Breast epithelium (tissue), 3 donors: ENCODE results near the gene PLCL2.

Experiments
- POLR2AphosphoS5 ChIP-seq, 3 donors: sonication (generic); formaldehyde crosslinking; IDR thresholded peaks; one replicate each; pipeline ENCODE4 v1.6.1; 2017; ENCODE audit warnings: antibody characterized with exemption in 3 of 3
- TF ChIP-seq, protein P1 (sequence below), 3 donors: fragments of 450-650 bp; IDR thresholded peaks; one replicate each; pipeline ENCODE4 v1.5.1; 2016 to 2017; ENCODE audit warnings: antibody characterized with exemption in 3 of 3, mild to moderate bottlenecking in 3 of 3, moderate library complexity in 3 of 3

DNA sequence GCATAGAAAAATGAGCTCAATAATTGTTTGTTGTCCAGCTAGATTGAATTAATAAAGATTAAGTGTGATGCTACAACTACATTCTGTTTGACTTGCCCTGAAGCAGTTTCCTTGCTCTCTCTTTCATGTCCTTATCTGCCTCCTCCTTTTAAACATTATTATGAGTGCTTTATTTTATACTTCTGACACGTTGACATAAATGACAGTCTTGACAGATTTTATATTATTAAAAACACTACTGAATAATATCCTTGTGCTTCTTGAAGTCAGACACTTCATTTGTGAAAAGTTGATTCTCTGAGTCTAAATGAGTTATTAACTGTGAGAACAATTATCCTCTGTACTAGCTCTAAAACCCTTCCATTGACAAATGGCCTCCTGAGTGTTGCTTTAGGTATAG, 58.2 kb downstream of the PLCL2 start:
- TF ChIP-seq, protein P1, sequence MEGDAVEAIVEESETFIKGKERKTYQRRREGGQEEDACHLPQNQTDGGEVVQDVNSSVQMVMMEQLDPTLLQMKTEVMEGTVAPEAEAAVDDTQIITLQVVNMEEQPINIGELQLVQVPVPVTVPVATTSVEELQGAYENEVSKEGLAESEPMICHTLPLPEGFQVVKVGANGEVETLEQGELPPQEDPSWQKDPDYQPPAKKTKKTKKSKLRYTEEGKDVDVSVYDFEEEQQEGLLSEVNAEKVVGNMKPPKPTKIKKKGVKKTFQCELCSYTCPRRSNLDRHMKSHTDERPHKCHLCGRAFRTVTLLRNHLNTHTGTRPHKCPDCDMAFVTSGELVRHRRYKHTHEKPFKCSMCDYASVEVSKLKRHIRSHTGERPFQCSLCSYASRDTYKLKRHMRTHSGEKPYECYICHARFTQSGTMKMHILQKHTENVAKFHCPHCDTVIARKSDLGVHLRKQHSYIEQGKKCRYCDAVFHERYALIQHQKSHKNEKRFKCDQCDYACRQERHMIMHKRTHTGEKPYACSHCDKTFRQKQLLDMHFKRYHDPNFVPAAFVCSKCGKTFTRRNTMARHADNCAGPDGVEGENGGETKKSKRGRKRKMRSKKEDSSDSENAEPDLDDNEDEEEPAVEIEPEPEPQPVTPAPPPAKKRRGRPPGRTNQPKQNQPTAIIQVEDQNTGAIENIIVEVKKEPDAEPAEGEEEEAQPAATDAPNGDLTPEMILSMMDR (IDR thresholded peaks at IDR 0.05): no peak
- no peak for TF ChIP-seq POLR2AphosphoS5 (IDR thresholded peaks at IDR 0.05)
